ENCODE results near the gene ENG.

The ENG gene

DNA sequence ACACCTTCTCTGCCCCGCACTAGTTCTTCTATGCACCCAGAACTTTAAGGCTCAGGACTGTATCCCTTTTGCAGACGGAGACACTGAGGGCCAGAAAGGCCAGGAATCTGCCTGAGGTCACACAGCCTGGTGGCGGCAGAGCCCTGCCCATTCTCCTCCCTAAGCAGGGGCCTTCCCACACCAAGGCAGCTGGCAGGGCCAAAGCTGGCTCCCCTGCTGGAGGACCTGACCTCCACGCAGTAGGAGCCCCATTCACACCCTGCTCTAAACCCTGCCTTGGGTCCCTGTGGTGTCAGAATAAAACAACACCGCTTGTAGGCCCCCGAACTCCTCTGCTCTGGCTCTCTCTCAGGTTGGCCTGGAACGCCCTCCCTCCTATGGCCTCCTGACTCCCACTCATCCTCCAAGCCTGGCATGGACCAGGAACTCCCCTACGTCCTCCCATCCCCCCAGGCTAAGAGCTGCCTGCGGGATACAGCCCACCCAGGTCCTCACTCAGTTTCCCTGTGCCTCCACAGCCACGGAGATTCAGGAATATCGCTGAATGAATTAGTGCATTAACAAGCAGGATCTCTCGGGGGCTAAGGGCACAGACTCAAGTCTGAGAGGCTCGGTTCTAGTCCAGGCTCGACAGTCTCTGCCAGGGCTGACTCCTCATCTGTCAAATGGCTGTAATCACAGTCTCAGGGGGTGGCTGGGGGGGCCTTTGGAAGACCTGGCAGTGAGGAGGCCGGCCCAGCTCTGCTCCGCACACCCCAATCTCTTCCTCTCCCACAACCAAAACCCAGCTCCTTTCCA, 42.1 kb upstream of the ENG start:
- H3K4me3 ChIP-seq (ENCODE audit: low read depth, low read length) = peak overlapping the region; percentile 27
- no peak overlapping the region for H3K27ac ChIP-seq
- DNase-seq = no peak
- in situ Hi-C loops (cut with HindIII; ENCODE audit: low pct_ligation_motif_present, low sequenced_read_pairs) = no loop called here
- TF ChIP-seq, protein P1, sequence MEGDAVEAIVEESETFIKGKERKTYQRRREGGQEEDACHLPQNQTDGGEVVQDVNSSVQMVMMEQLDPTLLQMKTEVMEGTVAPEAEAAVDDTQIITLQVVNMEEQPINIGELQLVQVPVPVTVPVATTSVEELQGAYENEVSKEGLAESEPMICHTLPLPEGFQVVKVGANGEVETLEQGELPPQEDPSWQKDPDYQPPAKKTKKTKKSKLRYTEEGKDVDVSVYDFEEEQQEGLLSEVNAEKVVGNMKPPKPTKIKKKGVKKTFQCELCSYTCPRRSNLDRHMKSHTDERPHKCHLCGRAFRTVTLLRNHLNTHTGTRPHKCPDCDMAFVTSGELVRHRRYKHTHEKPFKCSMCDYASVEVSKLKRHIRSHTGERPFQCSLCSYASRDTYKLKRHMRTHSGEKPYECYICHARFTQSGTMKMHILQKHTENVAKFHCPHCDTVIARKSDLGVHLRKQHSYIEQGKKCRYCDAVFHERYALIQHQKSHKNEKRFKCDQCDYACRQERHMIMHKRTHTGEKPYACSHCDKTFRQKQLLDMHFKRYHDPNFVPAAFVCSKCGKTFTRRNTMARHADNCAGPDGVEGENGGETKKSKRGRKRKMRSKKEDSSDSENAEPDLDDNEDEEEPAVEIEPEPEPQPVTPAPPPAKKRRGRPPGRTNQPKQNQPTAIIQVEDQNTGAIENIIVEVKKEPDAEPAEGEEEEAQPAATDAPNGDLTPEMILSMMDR (IDR thresholded peaks at IDR 0.05; ENCODE audit: low read depth, low read length, missing control alignments) = no peak
- H3K27me3 ChIP-seq (replicated peaks) = no peaks in the 10 kb centered on the region
- peaks cover 43% of the 10 kb centered on the region for H3K36me3 ChIP-seq (replicated peaks)

DNA sequence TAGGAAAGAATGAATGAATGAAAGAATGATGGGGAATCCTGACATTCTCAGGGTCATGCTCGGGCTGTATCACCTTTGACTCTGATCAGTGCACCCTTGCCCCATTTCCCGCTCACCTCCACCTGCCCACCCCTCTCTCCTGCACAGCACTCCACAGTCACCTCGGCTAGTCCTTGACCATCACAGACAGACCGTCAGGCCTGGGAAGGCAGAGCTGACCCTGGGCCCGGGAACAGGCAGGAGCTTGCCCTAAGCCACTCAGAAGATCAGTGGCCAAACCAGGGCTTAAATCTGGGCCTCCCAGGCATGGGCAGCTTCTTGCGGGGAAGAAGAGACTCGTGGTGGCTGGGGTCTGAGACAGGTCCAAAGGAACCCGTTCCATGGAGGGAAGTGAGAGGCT, 41.4 kb upstream of the ENG start:
- H3K27ac ChIP-seq = no peak overlapping the region
- in situ Hi-C loops (cut with HindIII; ENCODE audit: low pct_ligation_motif_present, low sequenced_read_pairs) = no loop called here
- H3K27me3 ChIP-seq (replicated peaks) = no peaks in the 10 kb centered on the region
- TF ChIP-seq, protein P1 (IDR thresholded peaks at IDR 0.05; ENCODE audit: low read depth, low read length, missing control alignments) = no peak
- no peak overlapping the region for H3K4me3 ChIP-seq (ENCODE audit: low read depth, low read length)
- no peak for DNase-seq
- H3K36me3 ChIP-seq (replicated peaks) = peaks cover 49% of the 10 kb centered on the region

GRCh38 chr9:127893392-127893791, 38.9 kb upstream of the ENG start:
- H3K27me3 ChIP-seq (replicated peaks) = no peaks in the 10 kb centered on the region
- no peak overlapping the region for H3K4me3 ChIP-seq (ENCODE audit: low read depth, low read length)
- H3K27ac ChIP-seq = no peak overlapping the region
- no peak for DNase-seq
- in situ Hi-C loops (cut with HindIII; ENCODE audit: low pct_ligation_motif_present, low sequenced_read_pairs) = no loop called here
- peaks cover 64% of the 10 kb centered on the region for H3K36me3 ChIP-seq (replicated peaks)
- TF ChIP-seq, protein P1 (IDR thresholded peaks at IDR 0.05; ENCODE audit: low read depth, low read length, missing control alignments) = no peak

DNA sequence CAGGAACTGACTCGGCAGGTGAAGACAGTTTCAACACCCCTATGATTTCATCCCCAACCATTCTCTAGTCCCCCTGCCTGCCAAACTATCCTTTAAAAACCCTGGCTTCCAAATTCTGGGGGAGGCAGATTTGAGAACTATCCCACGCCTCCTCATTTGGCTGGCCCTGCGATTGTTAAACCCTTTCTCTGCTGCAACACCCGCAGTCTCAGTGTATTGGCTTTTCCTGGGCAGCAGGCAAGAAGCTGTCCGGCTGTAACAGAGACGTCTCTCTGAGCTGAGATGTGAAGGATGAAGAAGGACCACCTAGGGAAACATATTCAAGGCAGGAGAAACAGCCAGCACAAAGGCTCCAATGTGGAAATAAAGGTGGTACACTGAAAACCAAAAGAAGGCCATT, 38.4 kb upstream of the ENG start:
- H3K27ac ChIP-seq = no peak overlapping the region
- H3K36me3 ChIP-seq (replicated peaks) = peaks cover 68% of the 10 kb centered on the region
- H3K27me3 ChIP-seq (replicated peaks) = no peaks in the 10 kb centered on the region
- no peak overlapping the region for H3K4me3 ChIP-seq (ENCODE audit: low read depth, low read length)
- DNase-seq = no peak
- TF ChIP-seq, protein P1 (IDR thresholded peaks at IDR 0.05; ENCODE audit: low read depth, low read length, missing control alignments) = no peak
- in situ Hi-C loops (cut with HindIII; ENCODE audit: low pct_ligation_motif_present, low sequenced_read_pairs) = no loop called here

DNA sequence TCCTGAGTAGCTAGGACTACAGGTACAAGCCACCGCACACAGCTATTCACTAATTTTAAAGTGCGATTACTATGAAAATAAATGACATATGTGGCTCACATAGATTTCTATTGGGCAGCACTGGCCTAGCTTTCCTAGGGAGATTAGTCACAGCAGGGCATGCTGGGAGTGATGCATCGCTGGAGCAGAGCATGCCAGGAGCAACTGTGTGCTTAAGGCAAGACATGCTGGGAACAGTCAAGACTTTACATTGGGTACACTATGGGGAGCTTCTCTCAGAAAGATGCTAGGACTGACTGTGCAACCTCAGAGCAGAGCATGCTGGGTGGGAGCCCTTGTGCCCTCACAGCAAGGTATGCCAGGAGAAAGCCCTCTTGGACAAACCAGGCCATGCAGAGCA, 35.6 kb upstream of the ENG start:
- peaks cover 77% of the 10 kb centered on the region for H3K36me3 ChIP-seq (replicated peaks)
- in situ Hi-C loops (cut with HindIII; ENCODE audit: low pct_ligation_motif_present, low sequenced_read_pairs) = no loop called here
- no peak for DNase-seq
- TF ChIP-seq, protein P1 (IDR thresholded peaks at IDR 0.05; ENCODE audit: low read depth, low read length, missing control alignments) = no peak
- no peak overlapping the region for H3K4me3 ChIP-seq (ENCODE audit: low read depth, low read length)
- no peak overlapping the region for H3K27ac ChIP-seq
- H3K27me3 ChIP-seq (replicated peaks) = no peaks in the 10 kb centered on the region

DNA sequence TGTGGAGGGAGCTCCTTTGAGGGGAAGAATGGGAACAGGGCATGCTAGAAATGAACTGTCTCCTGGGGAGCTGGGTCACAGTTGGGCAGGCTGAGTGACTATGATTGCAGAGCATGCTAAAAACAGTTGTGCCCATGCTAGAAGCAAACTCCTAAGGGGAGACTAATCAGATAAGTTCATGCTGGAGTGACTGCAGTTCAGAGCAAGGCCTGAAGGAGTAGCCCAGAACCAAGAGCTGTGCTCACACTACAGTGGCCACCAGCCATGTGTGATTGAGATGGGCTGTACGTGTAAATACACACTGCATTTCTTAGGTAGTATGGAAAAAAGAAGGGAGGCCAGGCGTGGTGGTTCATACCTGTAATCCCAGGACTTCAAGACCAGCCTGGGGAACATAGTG, 33.3 kb upstream of the ENG start:
- in situ Hi-C loops (cut with HindIII; ENCODE audit: low pct_ligation_motif_present, low sequenced_read_pairs) = no loop called here
- TF ChIP-seq, protein P1 (IDR thresholded peaks at IDR 0.05; ENCODE audit: low read depth, low read length, missing control alignments) = peak; percentile 52
- DNase-seq = no peak
- H3K27ac ChIP-seq = no peak overlapping the region
- no peaks in the 10 kb centered on the region for H3K27me3 ChIP-seq (replicated peaks)
- H3K4me3 ChIP-seq (ENCODE audit: low read depth, low read length) = no peak overlapping the region
- peaks cover 57% of the 10 kb centered on the region for H3K36me3 ChIP-seq (replicated peaks)

All from brain microvascular endothelial cell (primary cell).